GM04504 (cell line): ENCODE measurements around the gene CDYL.

ENCODE experiments used
- DNase-seq: peaks from one replicate; pipeline ENCODE4 v3.0.0-alpha.2; 2012; ENCODE audit warnings: low read depth

Gene CDYL

DNA sequence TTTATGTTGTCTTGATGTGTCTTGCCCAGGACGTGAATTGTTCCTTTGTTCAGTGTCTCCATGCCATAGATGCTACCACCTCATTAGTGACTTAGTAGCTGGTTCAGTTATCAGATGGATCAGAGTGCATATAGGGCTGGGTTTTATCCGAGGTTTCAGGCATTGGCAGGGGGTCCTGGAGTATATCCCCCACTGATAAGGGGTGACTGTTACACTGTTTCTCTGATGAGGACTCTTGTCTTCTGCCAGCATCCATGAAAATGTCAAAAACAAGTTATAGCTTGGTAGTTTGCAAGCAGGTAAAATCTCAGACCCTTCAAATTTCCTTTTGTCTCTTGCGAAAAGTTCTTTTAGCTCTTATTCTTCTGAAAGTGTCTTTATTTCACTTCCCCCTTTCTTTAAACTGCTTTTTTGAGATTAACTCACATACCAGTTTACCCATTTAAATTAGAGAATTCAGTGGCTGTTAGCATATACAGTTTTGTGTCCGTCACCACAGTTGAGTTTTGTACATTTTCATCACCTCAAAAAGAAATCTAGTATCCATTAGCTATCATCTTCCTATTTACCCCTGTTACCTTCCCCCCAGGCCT is 109.2 kb downstream of the CDYL start:
- DNase-seq: no peak

DNA sequence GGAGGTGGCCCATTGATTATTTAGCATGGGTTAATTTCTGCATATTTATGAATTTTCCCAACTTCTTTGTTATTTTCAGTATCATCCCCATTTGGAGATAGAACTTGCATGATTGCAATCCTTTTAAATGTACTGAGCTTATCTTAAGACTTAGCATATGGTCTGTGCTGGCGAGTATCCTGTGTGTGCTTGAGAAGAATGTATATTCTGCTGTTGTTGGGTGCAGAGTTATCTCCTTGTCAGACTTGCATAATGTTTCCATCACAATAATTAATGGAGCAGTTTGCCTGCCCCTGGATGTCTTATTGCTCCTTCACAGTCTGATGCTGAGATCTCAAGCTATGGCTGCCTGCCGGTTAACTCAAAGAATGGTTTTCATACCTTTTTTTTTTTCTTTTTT is 112.6 kb downstream of the CDYL start:
- DNase-seq: no peak

DNA sequence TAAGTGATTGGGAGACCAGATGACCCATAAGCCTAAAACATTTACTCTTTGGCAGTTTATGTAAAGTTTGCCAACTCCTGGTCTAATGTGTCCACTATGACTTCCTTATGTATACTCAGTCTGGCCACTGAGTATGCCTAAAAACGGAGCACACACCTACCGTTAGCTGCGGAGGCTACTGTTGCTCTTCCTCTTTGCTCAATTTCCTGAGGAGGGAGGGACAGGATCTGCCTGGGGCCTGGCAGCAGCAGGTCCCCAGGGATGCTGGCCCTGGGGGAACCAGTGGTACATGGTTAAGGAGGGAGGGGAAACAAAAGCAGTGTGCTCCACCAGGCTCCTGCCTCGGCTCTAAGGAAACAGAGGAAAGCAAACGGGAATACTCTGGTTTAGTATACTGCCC is 113.5 kb downstream of the CDYL start:
- no peak for DNase-seq

DNA sequence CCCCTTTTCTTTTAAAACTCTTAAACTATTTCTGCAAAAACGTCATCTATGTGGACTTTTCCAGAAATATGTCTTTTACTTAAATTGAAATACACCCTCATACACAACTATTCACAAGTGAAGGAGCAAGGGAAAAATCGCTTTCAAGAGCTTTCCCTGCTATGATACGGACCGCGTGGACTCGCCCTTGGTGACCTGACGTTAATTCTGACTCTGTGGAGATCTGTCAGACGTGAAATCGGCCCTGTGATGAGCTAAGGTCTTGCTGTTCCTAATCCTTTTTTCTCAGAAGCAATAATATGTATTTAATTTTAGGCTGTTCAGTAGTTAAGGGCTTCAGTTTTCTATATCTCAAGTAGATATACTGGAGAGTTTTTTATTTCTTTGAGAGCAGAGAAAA is 114.0 kb downstream of the CDYL start:
- no peak for DNase-seq

DNA sequence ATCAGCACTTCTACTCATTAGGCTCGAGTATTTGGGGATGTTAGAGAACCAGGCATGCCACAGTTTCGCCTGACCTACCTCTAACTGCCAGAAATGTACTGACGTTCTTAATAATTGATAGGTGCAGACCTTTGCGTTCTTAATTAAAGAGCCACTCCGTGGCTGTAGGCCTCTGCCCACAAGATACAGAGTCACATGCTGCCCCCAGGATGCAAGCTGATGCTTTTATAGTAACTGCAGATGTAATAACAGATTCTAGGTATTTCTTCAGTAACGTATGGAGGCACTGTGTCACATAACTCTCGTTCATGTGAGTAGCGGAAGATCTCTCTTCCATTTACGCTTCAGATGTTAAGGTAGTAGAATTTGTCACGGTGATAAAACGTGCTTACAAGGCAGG is 114.4 kb downstream of the CDYL start:
- no peak for DNase-seq

DNA sequence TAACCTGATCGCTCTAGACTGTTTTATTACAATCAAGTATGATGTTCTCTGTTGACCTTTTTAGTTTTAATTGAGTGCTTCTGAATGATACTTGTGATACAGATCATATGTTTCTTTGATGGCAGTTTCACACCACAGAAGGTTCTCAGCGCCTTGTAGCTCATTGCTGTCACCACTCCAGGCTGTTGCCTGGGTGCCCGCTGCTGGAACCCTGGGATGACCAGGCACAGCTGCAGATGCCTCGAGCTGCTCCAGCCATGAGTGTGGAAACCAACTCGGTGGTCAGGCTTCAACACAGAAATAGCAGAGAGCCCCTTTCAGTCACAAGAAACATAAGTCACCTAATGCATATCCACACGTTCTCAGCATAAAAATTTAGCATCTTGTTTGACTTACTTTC is 114.9 kb downstream of the CDYL start:
- no peak for DNase-seq

DNA sequence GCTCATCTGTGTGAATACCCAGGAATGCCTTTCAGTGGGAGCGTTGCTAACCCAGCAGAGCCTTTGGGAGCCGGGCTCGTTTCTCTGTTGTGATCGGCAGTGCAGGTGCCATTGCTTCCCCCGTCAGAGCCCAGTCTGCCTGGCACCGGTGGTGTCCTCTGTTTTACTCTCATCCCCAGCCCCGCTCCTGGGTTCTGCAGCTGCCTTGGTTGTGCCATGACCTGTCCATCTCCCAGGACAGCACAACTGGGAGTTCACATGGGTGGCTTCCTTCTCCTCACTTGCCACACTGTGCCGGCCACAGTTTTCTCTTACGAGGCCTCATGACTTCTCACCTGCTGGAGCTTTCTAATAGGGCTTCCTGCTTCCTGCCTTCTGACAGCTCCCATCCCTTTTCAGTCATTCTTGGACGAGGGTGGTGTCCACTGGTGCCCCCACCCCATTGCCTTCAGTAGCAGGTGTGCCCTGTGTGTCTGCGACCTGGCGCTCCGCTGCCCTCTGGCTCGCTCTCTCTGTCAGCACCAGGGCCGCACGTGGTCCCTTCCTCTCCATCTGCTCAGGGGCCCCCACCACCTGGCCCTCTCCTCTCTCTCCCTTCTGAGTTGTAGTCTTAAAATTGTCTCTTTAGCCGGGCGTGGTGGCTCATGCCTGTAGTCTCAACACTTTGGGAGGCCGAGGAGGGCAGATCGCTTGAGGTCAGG is 116.7 kb downstream of the CDYL start:
- DNase-seq: no peak

DNA sequence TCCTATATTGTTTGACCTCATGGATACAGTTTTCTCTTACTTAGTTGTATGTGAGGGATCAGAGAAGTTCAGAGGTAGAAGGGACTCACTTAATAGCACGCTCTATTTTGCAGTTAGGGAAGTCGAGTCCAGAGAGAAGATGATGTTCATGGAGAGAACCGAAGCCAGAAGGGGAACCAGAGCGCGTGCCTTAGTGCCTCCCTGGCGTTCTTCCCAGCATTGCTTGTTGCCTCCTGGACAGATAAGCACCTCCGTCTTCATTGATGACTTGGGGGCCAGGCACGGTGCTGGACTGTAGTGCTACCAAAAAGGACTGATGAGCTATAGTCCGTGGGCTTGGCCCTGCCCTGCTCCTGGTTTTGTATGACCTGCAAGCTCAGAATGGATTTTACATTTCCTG is 117.8 kb downstream of the CDYL start:
- DNase-seq: no peak

DNA sequence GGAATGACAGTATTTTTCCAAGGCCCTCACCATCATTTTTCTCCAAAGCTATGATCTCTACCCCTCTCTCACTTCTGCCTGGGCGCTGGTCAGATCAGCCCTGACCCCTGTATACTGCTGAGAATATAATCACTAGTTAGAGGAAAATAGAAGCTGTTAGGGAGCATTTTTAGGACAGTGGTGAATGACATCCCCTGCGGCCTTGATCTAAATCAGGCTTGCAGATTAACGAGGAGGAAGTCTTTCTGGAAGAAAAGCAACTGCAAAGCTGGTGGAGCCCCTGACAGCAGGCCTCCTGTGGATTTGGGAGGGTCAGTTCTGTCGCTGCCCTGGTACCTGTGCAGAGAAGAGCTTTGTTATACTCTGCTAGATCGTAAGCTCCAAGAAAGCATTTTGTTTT is 119.8 kb downstream of the CDYL start:
- no peak for DNase-seq

DNA sequence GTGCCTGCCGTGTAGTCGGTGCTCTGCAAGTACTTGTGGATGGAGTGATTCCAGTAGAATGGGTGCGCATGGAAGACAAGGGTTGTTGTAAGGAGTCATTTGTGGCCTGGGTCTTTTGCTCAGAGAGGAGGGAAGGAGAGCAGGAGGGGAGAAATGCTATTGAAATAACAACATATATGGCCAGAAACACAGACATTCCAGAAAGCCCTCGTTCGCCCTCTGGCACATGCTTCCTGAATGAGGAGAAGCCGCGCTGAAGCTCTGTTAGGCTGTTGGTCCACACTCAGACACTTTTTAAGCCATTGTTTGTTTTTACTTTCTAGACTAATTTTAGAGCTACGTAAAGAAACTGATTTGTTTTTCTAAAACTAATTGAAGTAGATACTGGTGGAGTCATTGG is 120.2 kb downstream of the CDYL start:
- DNase-seq: no peak

DNA sequence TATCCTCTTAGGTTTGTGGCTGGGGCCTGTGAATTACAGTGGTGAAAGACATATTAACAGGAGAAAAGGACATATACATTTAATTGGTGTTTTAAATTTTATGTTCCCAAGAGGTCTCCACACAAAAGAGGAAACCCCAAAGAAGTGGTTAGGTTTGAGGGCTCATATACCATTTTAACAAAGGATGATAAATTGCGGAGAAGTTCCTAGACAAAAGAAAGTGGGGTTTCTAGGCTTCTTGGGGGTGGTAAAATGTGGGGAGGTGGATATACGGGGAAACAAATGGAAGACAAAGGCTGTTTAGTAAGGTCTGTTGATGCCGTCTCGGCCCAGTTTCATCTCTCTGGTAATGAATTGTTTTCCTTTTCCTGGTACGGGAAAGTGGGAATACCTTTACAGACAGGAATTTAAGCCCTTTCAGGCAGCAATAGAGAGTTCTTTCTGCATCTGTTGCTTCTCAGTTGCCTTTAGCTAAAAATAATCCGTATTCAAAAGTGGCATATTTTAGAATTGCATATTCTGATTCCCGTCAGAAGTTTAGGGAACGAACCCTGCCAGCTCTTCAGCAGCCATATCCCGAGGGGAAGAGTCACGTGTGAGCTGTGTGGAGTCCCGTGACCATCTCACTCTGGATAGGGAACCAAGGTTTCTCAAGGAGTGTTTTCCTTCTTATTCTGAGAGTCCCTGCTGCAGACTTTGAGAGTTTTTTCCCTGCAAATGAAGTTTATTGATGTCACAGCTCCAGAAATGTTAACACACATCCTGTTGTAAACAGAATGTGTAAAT is 123.2 kb downstream of the CDYL start:
- DNase-seq: no peak

DNA sequence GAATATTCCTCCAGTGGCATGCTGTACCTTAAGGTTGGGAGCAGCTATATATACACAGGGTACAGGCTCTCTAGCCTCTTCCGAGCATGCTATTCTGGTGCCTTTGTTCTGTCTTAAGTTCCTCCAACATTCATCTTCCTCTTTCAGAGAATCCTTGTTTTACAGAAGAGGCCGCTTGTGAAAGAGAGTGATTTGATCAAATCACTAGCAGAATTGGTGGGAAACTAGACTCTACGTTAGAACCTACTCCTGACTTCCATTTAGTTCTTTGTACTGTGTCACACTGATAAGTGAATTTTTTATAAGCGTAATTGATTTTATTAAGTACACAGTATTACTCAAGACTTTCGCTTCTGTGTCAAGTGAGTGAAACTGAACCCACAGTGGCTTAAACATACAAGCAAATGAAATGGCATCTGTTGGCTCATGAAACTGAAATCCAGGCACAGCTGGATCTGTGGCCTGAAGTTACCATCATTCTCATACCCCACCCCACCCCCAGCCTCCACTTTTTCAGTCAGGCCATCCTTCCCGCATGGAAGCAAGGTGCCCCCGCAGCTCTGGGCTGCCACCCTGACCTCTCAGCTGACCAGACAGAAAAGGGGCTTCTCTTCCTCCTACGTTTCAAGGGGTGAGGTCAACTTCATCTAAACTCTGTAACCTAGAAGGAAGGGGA is 125.3 kb downstream of the CDYL start:
- DNase-seq: no peak

DNA sequence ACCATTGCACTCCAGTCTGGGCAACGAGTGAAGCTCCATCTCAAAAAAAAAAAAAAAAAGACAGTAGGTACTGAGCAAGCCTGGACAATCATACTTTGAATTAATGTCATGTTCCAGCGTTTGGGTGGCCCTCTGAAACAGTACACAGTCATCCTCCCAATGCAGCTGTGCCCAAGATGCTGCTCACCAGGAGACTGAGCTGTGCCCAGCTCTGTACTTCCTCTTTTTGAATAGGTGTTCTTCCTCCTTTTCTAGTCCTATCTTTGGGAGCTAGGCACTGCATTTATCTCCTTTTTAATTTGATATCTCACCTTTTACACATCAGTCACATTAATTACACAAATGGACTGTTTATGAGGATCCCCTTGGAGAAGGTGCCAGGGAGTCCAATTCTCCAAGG is 126.2 kb downstream of the CDYL start:
- DNase-seq: no peak

DNA sequence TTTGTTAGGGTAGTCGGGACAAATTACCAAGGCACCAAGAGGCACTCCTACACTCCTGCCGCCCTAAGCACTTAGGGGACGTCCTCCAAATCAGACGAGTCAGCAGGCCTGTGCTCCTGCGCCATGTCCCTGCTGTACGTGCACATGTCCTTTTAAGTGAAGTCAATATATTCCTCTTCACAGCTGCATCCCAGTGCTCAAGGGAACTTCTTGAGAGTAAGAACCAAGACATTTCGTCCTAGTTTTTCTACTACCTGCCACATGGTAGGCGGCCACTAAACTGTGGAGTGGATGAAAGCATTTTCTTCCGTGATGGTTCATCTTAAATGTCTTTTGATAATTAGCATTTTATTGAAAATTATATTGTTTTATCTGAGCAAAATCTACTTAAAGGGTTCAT is 126.9 kb downstream of the CDYL start:
- DNase-seq: no peak

DNA sequence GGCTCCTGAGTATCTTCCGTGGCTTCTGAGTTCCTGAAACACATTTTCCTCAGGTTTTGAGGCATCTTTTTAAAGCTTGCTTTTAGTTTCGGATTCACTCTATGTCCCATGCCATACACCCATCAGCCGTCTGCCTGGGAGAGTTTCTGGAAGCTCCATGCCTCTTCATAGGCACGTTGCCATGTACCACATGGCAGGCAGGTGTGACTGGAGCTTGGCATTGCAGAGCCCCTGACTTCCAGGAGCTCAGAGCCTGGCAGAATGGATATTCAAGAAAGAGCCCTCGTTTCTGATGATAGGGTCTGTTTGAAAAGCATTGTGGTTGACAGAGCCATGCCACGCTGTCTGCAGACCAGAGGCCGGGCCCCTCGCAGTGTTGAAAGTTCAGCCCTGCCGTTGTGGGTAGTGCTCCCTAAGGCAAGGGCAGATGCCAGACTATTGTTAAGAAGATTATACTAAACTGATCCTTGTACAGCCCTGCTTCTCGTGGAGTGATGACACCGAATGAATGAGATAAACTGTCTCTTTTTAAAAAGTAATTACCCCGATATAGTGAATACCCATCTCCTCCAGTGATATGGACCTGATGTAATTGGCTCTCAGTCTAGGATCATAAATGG is 127.7 kb downstream of the CDYL start:
- DNase-seq: peak; percentile 16

DNA sequence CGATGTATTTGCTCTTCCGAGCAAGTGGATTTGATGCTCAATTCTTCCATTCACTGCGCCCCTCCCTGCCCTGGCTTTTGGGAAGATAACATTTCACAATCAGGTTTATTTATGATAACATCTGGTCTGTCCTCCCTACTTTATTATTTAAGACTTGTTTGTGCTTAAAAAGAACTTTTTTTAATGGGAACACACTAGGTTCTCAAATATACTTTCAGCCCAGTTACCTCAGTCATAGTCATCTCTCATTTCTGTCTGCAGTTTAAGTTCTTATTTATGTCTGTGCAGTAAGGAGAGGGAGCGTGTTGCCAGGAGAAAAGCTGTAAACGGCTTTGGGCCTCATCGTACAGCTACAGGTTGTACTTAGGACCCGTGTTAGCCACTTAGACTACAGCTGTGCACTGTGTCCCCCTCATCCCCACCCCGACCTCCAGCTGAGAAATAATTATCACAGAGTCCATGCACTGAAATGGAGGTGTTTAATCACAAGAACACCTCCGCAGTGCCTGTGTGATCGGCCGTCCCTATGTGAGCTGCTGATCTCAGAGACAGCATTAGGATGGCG is 128.3 kb downstream of the CDYL start:
- DNase-seq: no peak

DNA sequence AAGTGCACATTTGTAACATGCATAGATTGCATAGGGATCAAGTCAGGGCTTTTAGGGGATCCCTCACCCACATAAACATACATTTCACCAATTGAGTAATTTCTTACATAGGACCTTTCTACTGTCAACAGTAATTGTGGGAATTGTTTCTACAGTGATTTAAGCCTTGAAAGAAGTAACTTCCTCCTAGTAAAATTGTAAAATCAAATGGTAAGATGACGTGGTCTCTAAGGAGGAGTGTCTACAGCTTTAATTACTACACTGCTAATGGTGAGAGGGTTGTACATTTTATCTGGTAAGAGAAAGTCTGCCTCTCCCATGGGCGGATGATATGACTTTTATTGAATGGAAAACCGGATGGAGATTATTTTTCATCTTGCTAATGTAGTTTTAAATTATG is 129.6 kb downstream of the CDYL start:
- no peak for DNase-seq

DNA sequence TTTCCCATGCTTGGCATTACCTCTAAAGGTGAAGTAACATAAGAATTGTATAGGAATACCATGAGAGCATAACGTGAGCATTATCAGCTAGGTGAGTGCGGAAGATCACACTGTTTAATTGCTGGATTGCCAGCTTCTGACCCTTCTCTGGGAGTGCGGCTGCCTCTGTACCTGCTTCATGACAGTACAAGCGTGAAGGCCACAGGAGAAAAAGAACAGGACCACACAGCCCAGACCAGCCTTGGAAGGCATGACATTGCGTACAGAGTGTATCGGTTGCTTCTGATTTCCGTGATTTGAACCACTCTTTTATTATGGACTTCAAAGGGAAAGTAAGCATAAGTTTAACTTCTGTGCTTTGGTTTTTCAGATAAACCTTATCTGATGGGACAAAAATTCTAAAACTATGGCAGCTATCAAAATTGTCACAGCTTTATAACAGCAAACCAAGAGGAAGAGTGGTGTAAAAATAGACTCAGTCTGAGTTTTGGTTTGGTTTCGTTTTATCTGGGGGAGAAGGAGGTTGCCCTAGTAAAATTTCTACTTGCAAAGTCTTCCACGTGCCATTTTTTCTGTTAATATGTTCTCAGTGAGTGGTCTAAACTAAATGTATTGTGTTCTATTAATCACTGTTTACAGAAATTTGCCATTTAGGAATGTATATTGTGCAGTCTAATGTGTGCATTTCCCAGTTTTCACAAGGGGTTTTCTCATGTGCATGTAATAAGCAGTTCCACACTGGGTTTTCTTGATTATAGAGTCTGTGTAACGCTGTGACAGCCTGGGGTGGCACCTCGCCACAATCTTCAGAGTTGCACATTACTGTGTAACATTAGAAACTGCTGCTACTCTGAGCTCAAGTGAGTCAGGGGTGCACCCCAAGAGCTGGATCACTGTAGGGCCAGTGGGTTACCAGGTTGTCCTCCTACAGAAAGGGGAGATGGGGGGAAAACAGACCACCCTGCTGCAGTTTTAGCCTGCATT is 130.4 kb downstream of the CDYL start:
- no peak for DNase-seq

DNA sequence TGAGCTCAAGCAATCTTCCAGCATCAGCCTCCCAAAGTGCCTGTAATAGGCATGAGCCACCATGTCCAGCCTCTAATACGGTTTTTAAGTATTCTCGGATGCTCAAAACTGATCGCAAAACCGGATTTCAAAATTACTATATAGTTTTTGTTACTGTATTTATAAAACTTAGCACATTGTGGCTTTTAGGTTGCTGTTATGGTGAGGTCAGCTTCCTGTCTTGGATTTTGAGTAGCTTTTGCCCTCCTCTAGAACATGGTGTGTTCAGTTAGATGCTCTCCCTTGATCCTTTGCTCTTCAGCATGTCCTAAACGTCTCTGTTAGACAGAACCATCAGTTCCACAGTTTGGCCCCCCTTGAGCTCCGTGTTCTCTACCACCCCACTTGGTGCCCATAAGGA is 131.4 kb downstream of the CDYL start:
- DNase-seq: no peak

DNA sequence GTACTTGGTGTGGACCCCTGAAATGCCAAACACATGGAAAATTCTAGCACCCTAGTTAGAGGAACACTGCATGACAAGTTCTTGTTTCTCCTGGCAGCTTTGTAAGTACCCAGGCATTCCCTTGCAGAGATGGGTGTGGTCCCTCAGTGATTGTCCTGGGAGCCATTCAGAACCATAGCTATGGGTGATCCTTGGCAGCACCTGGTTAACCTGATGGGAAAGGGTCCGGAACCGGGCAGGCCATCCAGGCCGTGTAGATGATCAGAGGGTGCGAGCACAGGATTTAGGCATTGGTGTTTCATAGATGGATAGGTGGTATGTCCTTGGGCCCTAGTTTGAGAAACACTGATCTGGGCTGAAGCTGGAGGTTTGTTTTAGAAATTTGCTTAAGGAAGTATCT is 131.9 kb downstream of the CDYL start:
- DNase-seq: no peak
